Measurements from ENCODE around the gene CNBD2.
"Not testable (repeated sequence)": the region's sequence is repeated elsewhere in the genome, so short reads cannot be mapped to it uniquely, and the experiment has no call there.

The CNBD2 gene

GRCh38 chr20:35967979-35968640, at the start of gene CNBD2:
Gene CNBD2, plus strand, starts transcription at chr20:35968590. Its CDS starts 173 bp downstream, at chr20:35968763.
- no peak for DNase-seq (ENCODE audit: low spot score)

- no peak for DNase-seq (ENCODE audit: low spot score)
Measured at GRCh38 chr20:35920523-35920922, 47.9 kb upstream of the CNBD2 start.

GRCh38 chr20:35929301-35929700, 39.1 kb upstream of the CNBD2 start:
- DNase-seq (ENCODE audit: low spot score): no peak

- DNase-seq (ENCODE audit: low spot score): no peak
Measured at GRCh38 chr20:35934050-35934449, 34.3 kb upstream of the CNBD2 start.

- no peak for DNase-seq (ENCODE audit: low spot score)
Measured at GRCh38 chr20:35939264-35939663, 29.1 kb upstream of the CNBD2 start.

- no peak for DNase-seq (ENCODE audit: low spot score)
Measured at GRCh38 chr20:35941620-35942019, 26.8 kb upstream of the CNBD2 start.

- no peak for DNase-seq (ENCODE audit: low spot score)
Measured at GRCh38 chr20:35942243-35942642, 26.1 kb upstream of the CNBD2 start.

- DNase-seq (ENCODE audit: low spot score): no peak
Measured at GRCh38 chr20:35947489-35947888, 20.9 kb upstream of the CNBD2 start.

GRCh38 chr20:35947907-35948306, 20.5 kb upstream of the CNBD2 start:
- DNase-seq (ENCODE audit: low spot score): no peak

GRCh38 chr20:35950093-35950492, 18.3 kb upstream of the CNBD2 start:
- DNase-seq (ENCODE audit: low spot score): no peak

GRCh38 chr20:35952080-35952479, 16.3 kb upstream of the CNBD2 start:
- DNase-seq (ENCODE audit: low spot score): not testable (repeated sequence)

GRCh38 chr20:35952480-35953386, 15.7 kb upstream of the CNBD2 start:
- DNase-seq (ENCODE audit: low spot score): peak; percentile 9

GRCh38 chr20:35953387-35954199, 14.8 kb upstream of the CNBD2 start:
- DNase-seq (ENCODE audit: low spot score): no peak

GRCh38 chr20:35954200-35954906, 14.0 kb upstream of the CNBD2 start, which contains the start of gene SCAND1:
Gene SCAND1, minus strand, starts transcription at chr20:35954502. Its CDS starts 218 bp downstream, at chr20:35954284.
- peak; percentile 97 for DNase-seq (ENCODE audit: low spot score)

- no peak for DNase-seq (ENCODE audit: low spot score)
Measured at GRCh38 chr20:35954907-35955251, 13.5 kb upstream of the CNBD2 start.

- no peak for DNase-seq (ENCODE audit: low spot score)
Measured at GRCh38 chr20:35956616-35957015, 11.8 kb upstream of the CNBD2 start.

- not testable (repeated sequence) for DNase-seq (ENCODE audit: low spot score)
Measured at GRCh38 chr20:35959291-35959690, 9.1 kb upstream of the CNBD2 start.

GRCh38 chr20:35963878-35964277, 4.5 kb upstream of the CNBD2 start:
- DNase-seq (ENCODE audit: low spot score): no peak

GRCh38 chr20:35968930-35969329, 540 bp downstream of the CNBD2 start:
- no peak for DNase-seq (ENCODE audit: low spot score)

GRCh38 chr20:35971981-35972380, 3.6 kb downstream of the CNBD2 start:
- DNase-seq (ENCODE audit: low spot score): no peak

- DNase-seq (ENCODE audit: low spot score): no peak
Measured at GRCh38 chr20:35972462-35972861, 4.1 kb downstream of the CNBD2 start.

GRCh38 chr20:35974256-35974655, 5.9 kb downstream of the CNBD2 start:
- no peak for DNase-seq (ENCODE audit: low spot score)

All from pons (tissue), 1 donor.